Neural progenitor cell (in vitro differentiated cells): ENCODE data around the gene HTRA2.
"Not testable (repeated sequence)": the region's sequence is repeated elsewhere in the genome, so short reads cannot be mapped to it uniquely, and the experiment has no call there.

Experiments used
- EZH2 ChIP-seq: fragments of 200-600 bp; sonication (generic); IDR thresholded peaks from 2 replicates; pipeline ENCODE4 v1.6.1; 2017; ENCODE audit warnings: antibody characterized with exemption, mild to moderate bottlenecking, moderate library complexity
- EZH2phosphoT487 ChIP-seq: fragments of 200-600 bp; sonication (generic); IDR thresholded peaks from 2 replicates; pipeline ENCODE4 v1.6.1; 2017; ENCODE audit warnings: antibody characterized with exemption
- TF ChIP-seq, protein P1 (sequence below): fragments of 200-600 bp; sonication (generic); IDR thresholded peaks from 2 replicates; pipeline ENCODE4 v1.5.1; 2017; ENCODE audit warnings: antibody characterized with exemption, mild to moderate bottlenecking

DNA sequence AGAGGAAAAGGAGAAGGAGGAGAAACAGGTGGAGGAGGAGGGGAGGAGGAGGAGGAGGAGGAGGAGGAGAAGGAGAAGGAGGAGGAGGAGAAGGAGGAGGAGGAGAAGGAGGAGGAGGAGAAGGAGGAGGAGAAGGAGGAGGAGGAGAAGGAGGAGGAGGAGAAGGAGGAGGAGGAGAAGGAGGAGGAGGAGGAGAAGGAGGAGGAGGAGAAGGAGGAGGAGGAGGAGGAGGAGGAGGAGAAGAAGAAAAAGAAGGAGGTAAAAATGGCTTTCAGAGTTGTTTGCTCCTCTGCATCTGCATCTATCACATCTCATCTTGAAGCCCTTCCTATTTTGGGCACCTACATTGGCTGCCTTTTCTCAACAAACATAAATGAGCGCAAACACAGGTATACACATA lies 31.3 kb downstream of the HTRA2 start:
- not testable (repeated sequence) for TF ChIP-seq EZH2, EZH2phosphoT487
- TF ChIP-seq, protein P1, sequence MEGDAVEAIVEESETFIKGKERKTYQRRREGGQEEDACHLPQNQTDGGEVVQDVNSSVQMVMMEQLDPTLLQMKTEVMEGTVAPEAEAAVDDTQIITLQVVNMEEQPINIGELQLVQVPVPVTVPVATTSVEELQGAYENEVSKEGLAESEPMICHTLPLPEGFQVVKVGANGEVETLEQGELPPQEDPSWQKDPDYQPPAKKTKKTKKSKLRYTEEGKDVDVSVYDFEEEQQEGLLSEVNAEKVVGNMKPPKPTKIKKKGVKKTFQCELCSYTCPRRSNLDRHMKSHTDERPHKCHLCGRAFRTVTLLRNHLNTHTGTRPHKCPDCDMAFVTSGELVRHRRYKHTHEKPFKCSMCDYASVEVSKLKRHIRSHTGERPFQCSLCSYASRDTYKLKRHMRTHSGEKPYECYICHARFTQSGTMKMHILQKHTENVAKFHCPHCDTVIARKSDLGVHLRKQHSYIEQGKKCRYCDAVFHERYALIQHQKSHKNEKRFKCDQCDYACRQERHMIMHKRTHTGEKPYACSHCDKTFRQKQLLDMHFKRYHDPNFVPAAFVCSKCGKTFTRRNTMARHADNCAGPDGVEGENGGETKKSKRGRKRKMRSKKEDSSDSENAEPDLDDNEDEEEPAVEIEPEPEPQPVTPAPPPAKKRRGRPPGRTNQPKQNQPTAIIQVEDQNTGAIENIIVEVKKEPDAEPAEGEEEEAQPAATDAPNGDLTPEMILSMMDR, result not testable (repeated sequence)
